ENCODE measurements around the gene CBARP. TPM values are rescaled to one million over a fixed set of nuclear protein-coding genes. Genes with fewer than 3 reads are reported as not detected.

The CBARP gene
- total RNA-seq, 6 experiments from 2014 or later, result 0.15 to 0.62 (median 0.31) TPM

GRCh38 chr19:1269065-1269477 is 31.3 kb upstream of the CBARP start, which contains the start of gene CIRBP:
Gene CIRBP (plus strand): TSS chr19:1269332. CDS start chr19:1270934, 1,602 bp downstream.
- no CpG with 5 or more reads among the region's 50 CpGs for WGBS (ENCODE audit: insufficient coverage, low coverage, low lambda C conversion rate, missing lambda C conversion rate)
- no peaks in the 10 kb centered on the region for H3K27me3 ChIP-seq
- peaks cover 10 to 34% (median 23%) of the 10 kb centered on the region in 4 donors for H3K36me3 ChIP-seq

DNA sequence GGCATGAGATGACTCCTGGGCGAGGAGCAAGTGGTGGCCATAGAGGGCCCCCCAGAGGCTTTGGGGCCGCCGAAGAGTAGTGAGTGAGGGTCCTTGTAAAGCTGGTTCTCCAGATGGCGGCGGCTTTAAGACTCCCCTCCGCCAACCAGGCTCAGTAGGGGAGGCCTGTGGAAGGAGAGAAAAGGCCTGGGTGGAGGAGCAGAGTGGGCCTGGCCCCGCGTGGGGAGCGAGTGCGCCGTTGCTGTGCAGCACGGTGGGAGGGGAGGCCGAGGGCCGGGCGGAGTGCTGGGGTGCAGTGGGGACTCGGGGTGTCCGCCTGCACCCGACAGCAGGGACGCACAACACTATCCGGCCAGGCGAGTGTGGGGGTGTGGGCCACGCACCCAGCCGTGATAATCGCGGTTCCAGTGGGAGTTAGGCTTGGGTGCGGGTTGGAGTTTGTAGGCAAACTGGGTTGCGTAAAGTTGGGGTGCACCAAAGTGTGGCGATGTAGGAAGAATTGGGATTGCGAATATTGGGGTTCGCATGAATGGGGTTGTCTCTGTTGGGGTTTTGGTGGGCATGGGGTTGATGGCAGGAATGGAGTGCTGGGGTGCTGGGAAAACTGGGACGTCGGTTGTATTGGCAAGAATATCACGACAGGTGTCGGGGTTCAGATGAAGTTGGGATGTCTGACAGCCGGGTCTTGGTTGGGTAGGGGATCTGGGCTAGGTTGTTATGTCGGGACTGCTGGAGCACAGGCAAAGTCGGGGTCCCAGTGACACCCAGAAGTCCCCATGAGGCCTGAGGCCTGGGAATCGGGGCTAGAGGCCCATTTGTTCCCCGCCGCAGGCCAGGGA is 30.6 kb upstream of the CBARP start:
- intact Hi-C loops (cut with DNase I), result no loop called here
- peaks cover 0 to 59% (median 24%) of the 10 kb centered on the region in 4 donors for H3K4me1 ChIP-seq
- 52% methylated on average over 26 of the region's 40 CpGs for WGBS (ENCODE audit: insufficient coverage, low coverage, low lambda C conversion rate, missing lambda C conversion rate)
- H3K4me3 ChIP-seq, result no peak overlapping the region
- no peaks in the 10 kb centered on the region for H3K27me3 ChIP-seq
- DNase-seq, result peak in 2 of 3 donors; percentile 56 to 62
- no peaks in the 10 kb centered on the region for H3K9me3 ChIP-seq
- H3K36me3 ChIP-seq, result peaks cover 7 to 28% (median 20%) of the 10 kb centered on the region in 4 donors
- peak overlapping the region in 2 of 3 donors; percentile 49 to 99 for H3K27ac ChIP-seq
- ATAC-seq, result no peak
- TF ChIP-seq CTCF (IDR thresholded peaks at IDR 0.05) (no peak), POLR2A (IDR thresholded peaks at IDR 0.05) (no peak)

More at GRCh38 chr19:1269065-1269477, 31.3 kb upstream of the CBARP start, which contains the start of gene CIRBP:
- Histone ChIP-seq H3K9me3 (no peaks in the 10 kb centered on the region), H3K27ac (peak within 1 kb of the TSS; percentile 88 to 99 (median 97)), H3K4me1 (peaks cover 0 to 65% (median 26%) of the 10 kb centered on the region in 4 donors), H3K4me3 (peak within 1 kb of the TSS; percentile 55 to 87 (median 69))
- peak; percentile 100 for DNase-seq
- ATAC-seq, result peak; percentile 63 to 81 (median 78)
- TF ChIP-seq CTCF (IDR thresholded peaks at IDR 0.05) (no peak), POLR2A (IDR thresholded peaks at IDR 0.05) (peak; percentile 97)
- intact Hi-C loops (cut with DNase I), result no loop called here

DNA sequence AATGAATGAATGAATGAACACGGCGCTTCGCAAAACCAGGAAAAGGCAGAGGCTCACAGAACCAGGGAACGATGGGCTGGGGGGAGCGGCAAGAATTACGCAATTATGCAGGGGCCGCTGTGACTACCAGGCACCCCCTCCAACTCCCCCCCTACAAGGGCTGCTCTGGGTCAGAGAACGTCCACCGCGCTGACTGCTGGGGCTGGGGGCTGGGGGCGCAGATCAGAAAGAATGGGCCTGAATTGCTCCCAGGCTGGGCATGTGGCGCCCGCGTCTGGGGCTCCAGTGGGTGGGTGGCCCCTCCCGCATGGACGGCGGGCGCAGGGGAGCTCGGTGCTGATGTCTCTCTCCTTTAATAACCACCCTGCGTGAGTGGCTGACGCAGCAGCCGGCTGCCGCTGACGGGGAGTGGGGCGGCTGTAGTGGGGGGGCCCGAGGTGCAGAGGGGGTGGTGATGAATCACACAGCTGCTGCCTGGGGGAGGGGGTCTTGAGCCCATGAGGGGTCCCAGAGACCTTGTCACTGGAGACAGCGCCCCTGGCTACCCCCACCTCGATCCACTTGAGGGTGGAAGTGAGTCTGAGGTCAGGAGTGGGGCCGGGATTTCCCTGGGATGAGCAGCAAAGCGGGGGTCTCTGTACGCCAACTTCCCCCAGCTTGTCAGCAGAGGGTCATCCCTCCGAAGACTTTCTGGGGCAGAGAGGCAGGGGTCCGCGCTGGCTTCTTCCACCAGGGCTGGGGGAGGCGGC is 29.8 kb upstream of the CBARP start:
- H3K27ac ChIP-seq, result no peak overlapping the region
- H3K27me3 ChIP-seq, result no peaks in the 10 kb centered on the region
- H3K36me3 ChIP-seq, result peaks cover 3 to 20% (median 14%) of the 10 kb centered on the region in 4 donors
- DNase-seq (peak in 1 of 3 donors; percentile 56), ATAC-seq (no peak)
- WGBS (ENCODE audit: insufficient coverage, low coverage, low lambda C conversion rate, missing lambda C conversion rate), result 30% methylated on average over 12 of the region's 35 CpGs
- no peak for TF ChIP-seq POLR2A (IDR thresholded peaks at IDR 0.05)
- no peak for TF ChIP-seq CTCF (IDR thresholded peaks at IDR 0.05)
- peaks cover 0 to 53% (median 20%) of the 10 kb centered on the region in 4 donors for H3K4me1 ChIP-seq
- H3K9me3 ChIP-seq, result no peaks in the 10 kb centered on the region
- no peak overlapping the region for H3K4me3 ChIP-seq
- intact Hi-C loops (cut with DNase I), result loop anchor here in 1 of 2 donors (1.0 kb wide), 1 partner anchor 23 kb away; no protein-coding TSS in a partner anchor

DNA sequence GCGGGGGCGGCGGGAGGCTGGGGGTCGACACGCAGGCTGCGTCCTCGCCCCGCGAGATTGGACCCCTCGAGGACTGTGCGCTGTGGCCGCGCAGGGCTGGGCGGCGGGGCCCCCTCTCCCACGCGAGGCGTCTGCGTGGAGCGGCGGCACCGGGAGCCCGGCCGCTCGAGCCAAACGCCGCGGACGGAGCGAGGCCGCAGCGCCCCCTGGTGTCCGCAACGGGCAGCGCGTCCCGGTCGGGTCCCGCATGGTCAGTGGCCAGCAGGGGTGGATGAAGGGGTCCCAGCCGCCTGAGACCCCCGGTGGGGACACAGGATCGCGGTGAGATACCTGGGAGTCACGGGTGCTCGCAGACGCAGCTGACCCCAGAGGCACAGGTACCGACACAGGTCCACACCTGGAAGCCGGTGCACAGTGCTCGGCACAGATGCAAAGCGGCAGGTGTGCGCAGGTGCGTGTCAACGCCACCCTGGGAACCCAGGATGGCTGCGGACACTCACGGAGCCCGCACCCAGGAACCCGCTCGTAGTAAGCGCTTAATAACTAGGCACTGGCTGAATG is 29.2 kb upstream of the CBARP start:
- ATAC-seq (peak; percentile 5 to 48 (median 22)), DNase-seq (peak; percentile 80 to 84 (median 80))
- intact Hi-C loops (cut with DNase I), result loop anchor here in 1 of 2 donors (1.0 kb wide), 1 partner anchor 23 kb away; no protein-coding TSS in a partner anchor
- peaks cover 0 to 52% (median 23%) of the 10 kb centered on the region in 4 donors for H3K4me1 ChIP-seq
- H3K9me3 ChIP-seq, result no peaks in the 10 kb centered on the region
- H3K27ac ChIP-seq, result peak overlapping the region; percentile 36 to 68 (median 47)
- H3K4me3 ChIP-seq, result peak overlapping the region; percentile 50 to 61 (median 50)
- TF ChIP-seq CTCF (IDR thresholded peaks at IDR 0.05) (peak; percentile 97 to 99 (median 98)), POLR2A (IDR thresholded peaks at IDR 0.05) (no peak)
- 3% methylated on average over 10 of the region's 59 CpGs for WGBS (ENCODE audit: insufficient coverage, low coverage, low lambda C conversion rate, missing lambda C conversion rate)
- peaks cover 3 to 13% (median 8%) of the 10 kb centered on the region in 4 donors for H3K36me3 ChIP-seq
- no peaks in the 10 kb centered on the region for H3K27me3 ChIP-seq

All from right lobe of liver (tissue), 6 donors.